Neural crest cell (in vitro differentiated cells): Measurements from ENCODE around the gene IDH3B. TPM values are rescaled to one million over a fixed set of nuclear protein-coding genes. Genes with fewer than 3 reads are reported as not detected.

ENCODE experiments used
- DNase-seq: peaks from one replicate; pipeline ENCODE4 v3.0.0; 2021; ENCODE audit warnings: low read depth, mixed read lengths, low spot score
- H3K27ac Mint-ChIP-seq: one replicate; pipeline ENCODE4 v1.8.0; 2021; ENCODE audit warnings: mild to moderate bottlenecking, mixed read lengths; ENCODE audit not compliant: unreplicated experiment
- H3K27me3 Mint-ChIP-seq: 2 replicates; pipeline ENCODE4 v1.8.0; 2021; ENCODE audit warnings: low read depth, mild to moderate bottlenecking, mixed read lengths
- H3K36me3 Mint-ChIP-seq: 2 replicates; pipeline ENCODE4 v1.8.0; 2021; ENCODE audit warnings: low read depth, mild to moderate bottlenecking, mixed read lengths
- H3K4me1 Mint-ChIP-seq: 2 replicates; pipeline ENCODE4 v1.8.0; 2021; ENCODE audit warnings: mixed read lengths
- H3K4me3 Mint-ChIP-seq: one replicate; pipeline ENCODE4 v1.8.0; 2021; ENCODE audit warnings: mild to moderate bottlenecking, mixed read lengths
- H3K9me3 Mint-ChIP-seq: 2 replicates; pipeline ENCODE4 v1.8.0; 2021; ENCODE audit warnings: mixed read lengths
- CTCF ChIP-seq: fragments of 200-600 bp; sonication (generic); conservative IDR thresholded peaks from 2 replicates; pipeline ENCODE4 v1.5.0; 2021; ENCODE audit warnings: antibody characterized with exemption, mild to moderate bottlenecking
- total RNA-seq: library from RNA; stranded (reverse); gene quantifications from 2 replicates; pipeline ENCODE4 v1.2.1, GENCODE V29; 2021

IDH3B gene
- total RNA-seq, 1 donor from 2014 or later: 100 TPM

- no peak for TF ChIP-seq CTCF
- no peaks in the 10 kb centered on the region for H3K36me3 Mint-ChIP-seq
- peaks cover 59% of the 10 kb centered on the region for H3K27me3 Mint-ChIP-seq
- H3K9me3 Mint-ChIP-seq: no peaks in the 10 kb centered on the region
- H3K27ac Mint-ChIP-seq: no peak overlapping the region
- no peak overlapping the region for H3K4me3 Mint-ChIP-seq
- H3K4me1 Mint-ChIP-seq: no peaks in the 10 kb centered on the region
- no peak for DNase-seq
Observed at GRCh38 chr20:2626853-2627541, 37.0 kb downstream of the IDH3B start.

- H3K4me3 Mint-ChIP-seq: no peak overlapping the region
- peaks cover 56% of the 10 kb centered on the region for H3K27me3 Mint-ChIP-seq
- no peaks in the 10 kb centered on the region for H3K9me3 Mint-ChIP-seq
- H3K27ac Mint-ChIP-seq: no peak overlapping the region
- no peaks in the 10 kb centered on the region for H3K4me1 Mint-ChIP-seq
- no peak for DNase-seq
- no peaks in the 10 kb centered on the region for H3K36me3 Mint-ChIP-seq
- TF ChIP-seq CTCF: no peak
Observed at GRCh38 chr20:2625062-2625461, 39.0 kb downstream of the IDH3B start.

GRCh38 chr20:2624190-2624589 is 39.8 kb downstream of the IDH3B start:
- no peak for DNase-seq
- Mint-ChIP-seq H3K9me3 (no peaks in the 10 kb centered on the region), H3K4me1 (no peaks in the 10 kb centered on the region), H3K36me3 (no peaks in the 10 kb centered on the region), H3K4me3 (no peak overlapping the region), H3K27me3 (peaks cover 62% of the 10 kb centered on the region), H3K27ac (peak overlapping the region; percentile 67)
- TF ChIP-seq CTCF: no peak

- DNase-seq: no peak
- no peak for TF ChIP-seq CTCF
- Mint-ChIP-seq H3K36me3 (no peaks in the 10 kb centered on the region), H3K27ac (no peak overlapping the region), H3K9me3 (no peaks in the 10 kb centered on the region), H3K4me3 (no peak overlapping the region), H3K27me3 (peaks cover 77% of the 10 kb centered on the region), H3K4me1 (no peaks in the 10 kb centered on the region)
Observed at GRCh38 chr20:2619961-2620595, 43.9 kb downstream of the IDH3B start.

- H3K27me3 Mint-ChIP-seq: peaks cover 76% of the 10 kb centered on the region
- no peaks in the 10 kb centered on the region for H3K9me3 Mint-ChIP-seq
Observed at GRCh38 chr20:2619337-2619736, 44.7 kb downstream of the IDH3B start.

More at GRCh38 chr20:2619337-2619736, 44.7 kb downstream of the IDH3B start:
- Mint-ChIP-seq H3K27ac (no peak overlapping the region), H3K36me3 (no peaks in the 10 kb centered on the region), H3K4me1 (no peaks in the 10 kb centered on the region), H3K4me3 (no peak overlapping the region)
- no peak for TF ChIP-seq CTCF
- DNase-seq: no peak
